Gastroesophageal sphincter (tissue), 3 donors: ENCODE data around the gene USHBP1.

ENCODE experiments used
- CTCF ChIP-seq, 4 experiments: fragments of 200-600 bp in 2 of 4; fragments of 450-650 bp in 2 of 4; sonication (generic) in 1 of 4; IDR thresholded peaks; one replicate each; pipeline ENCODE4 v1.5.1; 2017 to 2019; ENCODE audit warnings: antibody characterized with exemption in 4 of 4, mild to moderate bottlenecking in 2 of 4, moderate library complexity in 2 of 4
- EP300 ChIP-seq: sonication (generic); formaldehyde crosslinking; IDR thresholded peaks from one replicate; pipeline ENCODE4 v1.6.1; 2017; ENCODE audit warnings: antibody characterized with exemption, mild to moderate bottlenecking
- POLR2A ChIP-seq, 2 donors: fragments of 450-650 bp; IDR thresholded peaks; one replicate each; pipeline ENCODE4 v1.6.1; 2017; ENCODE audit warnings: antibody characterized with exemption in 2 of 2, mild to moderate bottlenecking in 2 of 2, moderate library complexity in 1 of 2
- POLR2AphosphoS5 ChIP-seq: sonication (generic); formaldehyde crosslinking; IDR thresholded peaks from one replicate; pipeline ENCODE4 v1.6.1; 2017; ENCODE audit warnings: antibody characterized with exemption

GRCh38 chr19:17227798-17228367, 36.7 kb downstream of the USHBP1 start:
- no peak for TF ChIP-seq POLR2AphosphoS5
- TF ChIP-seq CTCF (IDR thresholded peaks at IDR 0.05): no peak
- TF ChIP-seq POLR2A (IDR thresholded peaks at IDR 0.05): no peak
- TF ChIP-seq EP300: no peak
